H9 (cell line): ENCODE results near the gene RALGAPA2. TPM values are rescaled to one million over a fixed set of nuclear protein-coding genes. Genes with fewer than 3 reads are reported as not detected.
A peak's percentile ranks its signal among the peaks of the same experiment; 100 is the strongest.

Experiments used
- DNase-seq: peaks from one replicate; pipeline ENCODE4 v3.0.0-alpha.2; 2017
- H2AFZ ChIP-seq: one replicate; pipeline ENCODE4 v1.6.1; 2013; ENCODE audit warnings: mild to moderate bottlenecking, low read length, control low read depth, moderate library complexity
- H2AK5ac ChIP-seq: 2 replicates; pipeline ENCODE4 v1.6.1; 2013; ENCODE audit warnings: low read length, control low read depth, mixed read lengths; ENCODE audit not compliant: insufficient read length
- H2BK120ac ChIP-seq: one replicate; pipeline ENCODE4 v1.6.1; 2013; ENCODE audit warnings: low read depth, mild to moderate bottlenecking, low read length, control low read depth, inconsistent platforms; ENCODE audit not compliant: poor library complexity, severe bottlenecking
- H2BK12ac ChIP-seq: 2 replicates; pipeline ENCODE4 v1.6.1; 2013; ENCODE audit warnings: low read length, control low read depth, mixed read lengths, low read depth; ENCODE audit not compliant: insufficient read length
- H2BK15ac ChIP-seq: 2 replicates; pipeline ENCODE4 v1.6.1; 2013; ENCODE audit warnings: low read depth, low read length, control low read depth
- H2BK20ac ChIP-seq: one replicate; pipeline ENCODE4 v1.6.1; 2013; ENCODE audit warnings: low read depth, mild to moderate bottlenecking, low read length, control low read depth, inconsistent platforms; ENCODE audit not compliant: poor library complexity, severe bottlenecking
- H2BK5ac ChIP-seq: 2 replicates; pipeline ENCODE4 v1.6.1; 2013; ENCODE audit warnings: low read length, control low read depth, mixed read lengths; ENCODE audit not compliant: insufficient read length
- H3K14ac ChIP-seq: 2 replicates; pipeline ENCODE4 v1.6.1; 2013; ENCODE audit warnings: low read length, control low read depth; ENCODE audit not compliant: insufficient read depth
- H3K18ac ChIP-seq: 2 replicates; pipeline ENCODE4 v1.6.1; 2013; ENCODE audit warnings: low read depth, mild to moderate bottlenecking, mixed read lengths, low read length, control low read depth; ENCODE audit not compliant: insufficient read length
- H3K23ac ChIP-seq: 2 replicates; pipeline ENCODE4 v1.6.1; 2013; ENCODE audit warnings: low read length, control low read depth, mixed read lengths, low read depth; ENCODE audit not compliant: insufficient read length
- H3K23me2 ChIP-seq: 2 replicates; pipeline ENCODE4 v1.6.1; 2013; ENCODE audit warnings: low read depth, mild to moderate bottlenecking, mixed read lengths, low read length, control low read depth; ENCODE audit not compliant: insufficient read length, poor library complexity, severe bottlenecking
- H3K27ac ChIP-seq: 2 replicates; pipeline ENCODE4 v1.5.1; 2013; ENCODE audit warnings: low read length, control low read depth, mixed read lengths, low read depth; ENCODE audit not compliant: insufficient read length
- H3K27me3 ChIP-seq: 2 replicates; pipeline ENCODE4 v1.6.1; 2013; ENCODE audit warnings: low read length, control low read depth, inconsistent platforms; ENCODE audit not compliant: insufficient read depth
- H3K4ac ChIP-seq: 2 replicates; pipeline ENCODE4 v1.6.1; 2013; ENCODE audit warnings: low read depth, mild to moderate bottlenecking, control low read depth, inconsistent platforms, low read length, moderate library complexity
- H3K4me1 ChIP-seq: 2 replicates; pipeline ENCODE4 v1.6.1; 2013; ENCODE audit warnings: low read length, control low read depth, inconsistent platforms; ENCODE audit not compliant: insufficient read depth
- H3K4me2 ChIP-seq: 2 replicates; pipeline ENCODE4 v1.6.1; 2013; ENCODE audit warnings: low read length, control low read depth, mixed read lengths; ENCODE audit not compliant: insufficient read length, insufficient read depth
- H3K56ac ChIP-seq: 2 replicates; pipeline ENCODE4 v1.6.1; 2013; ENCODE audit warnings: low read depth, mild to moderate bottlenecking, mixed read lengths, low read length, control low read depth; ENCODE audit not compliant: insufficient read length
- H3K79me1 ChIP-seq: 2 replicates; pipeline ENCODE4 v1.6.1; 2013; ENCODE audit warnings: low read depth, mild to moderate bottlenecking, moderate library complexity, low read length, control low read depth, inconsistent platforms; ENCODE audit not compliant: insufficient read depth, poor library complexity, severe bottlenecking
- H3K79me2 ChIP-seq: 2 replicates; pipeline ENCODE4 v1.6.1; 2013; ENCODE audit warnings: low read length, control low read depth, inconsistent platforms; ENCODE audit not compliant: insufficient read depth
- H3K9ac ChIP-seq: 2 replicates; pipeline ENCODE4 v1.6.1; 2013; ENCODE audit warnings: low read length, control low read depth, mixed read lengths; ENCODE audit not compliant: insufficient read length; ENCODE audit errors: extremely low read depth
- H3K9me3 ChIP-seq: one replicate; pipeline ENCODE4 v1.6.1; 2013; ENCODE audit warnings: low read depth, low read length, inconsistent platforms; ENCODE audit not compliant: control insufficient read depth
- H3T11ph ChIP-seq: one replicate; pipeline ENCODE4 v1.6.1; 2013; ENCODE audit warnings: mild to moderate bottlenecking, low read length, control low read depth, inconsistent platforms
- H4K20me1 ChIP-seq: one replicate; pipeline ENCODE4 v1.6.1; 2013; ENCODE audit not compliant: control insufficient read depth, insufficient read length, insufficient read depth
- H4K5ac ChIP-seq: 2 replicates; pipeline ENCODE4 v1.6.1; 2013; ENCODE audit warnings: low read depth, mild to moderate bottlenecking, mixed read lengths, low read length, control low read depth; ENCODE audit not compliant: insufficient read length
- H4K8ac ChIP-seq: replicated peaks from 2 replicates; pipeline ENCODE4 v1.6.1; 2013; ENCODE audit warnings: low read length, control low read depth, mixed read lengths, low read depth; ENCODE audit not compliant: insufficient read length
- H4K91ac ChIP-seq: 2 replicates; pipeline ENCODE4 v1.6.1; 2013; ENCODE audit warnings: low read depth, mild to moderate bottlenecking, moderate library complexity, mixed read lengths, low read length, control low read depth; ENCODE audit not compliant: insufficient read length
- H3K27ac Mint-ChIP-seq, 3 experiments: 2 replicates in 2 of 3; 3 replicates in 1 of 3; pipeline ENCODE4 v1.8.0; 2020 to 2021; ENCODE audit warnings: mixed read lengths in 3 of 3, mild to moderate bottlenecking in 1 of 3, moderate library complexity in 1 of 3
- H3K27me3 Mint-ChIP-seq: 2 replicates; pipeline ENCODE4 v1.8.0; 2021; ENCODE audit warnings: low read depth, mild to moderate bottlenecking, moderate library complexity, mixed read lengths
- H3K36me3 Mint-ChIP-seq, 3 experiments: 2 replicates in 2 of 3; 3 replicates in 1 of 3; pipeline ENCODE4 v1.8.0; 2020 to 2021; ENCODE audit warnings: low read depth in 3 of 3, mixed read lengths in 3 of 3; ENCODE audit not compliant: insufficient read depth in 1 of 3
- H3K4me1 Mint-ChIP-seq, 2 experiments: 2 replicates each; pipeline ENCODE4 v1.8.0; 2020; ENCODE audit warnings: mixed read lengths in 2 of 2
- H3K4me3 Mint-ChIP-seq, 2 experiments: 2 replicates in 1 of 2; 3 replicates in 1 of 2; pipeline ENCODE4 v1.8.0; 2020 to 2021; ENCODE audit warnings: mild to moderate bottlenecking in 2 of 2, mixed read lengths in 2 of 2, moderate library complexity in 1 of 2
- H3K9me3 Mint-ChIP-seq, 2 experiments: 2 replicates in 1 of 2; 3 replicates in 1 of 2; pipeline ENCODE4 v1.8.0; 2020; ENCODE audit warnings: mild to moderate bottlenecking in 2 of 2, mixed read lengths in 2 of 2, moderate library complexity in 1 of 2
- WGBS: extraction: QIAGEN DNeasy Blood & Tissue Kit; methylation state at CpG from one replicate; pipeline ENCODE4 v1.1.7; 2013; ENCODE audit warnings: missing lambda C conversion rate, low lambda C conversion rate, mixed read lengths; ENCODE audit not compliant: insufficient read length; ENCODE audit errors: extremely low coverage; 5-methylcytosine and 5-hydroxymethylcytosine counted together
- total RNA-seq: library from RNA; stranded (reverse); gene quantifications from 2 replicates; pipeline ENCODE4 v1.2.1, GENCODE V29; 2021
- TF ChIP-seq, protein P1 (sequence below): fragments of 200-600 bp; sonication (generic); conservative IDR thresholded peaks from 3 replicates; pipeline ENCODE4 v1.8.0; 2021; ENCODE audit warnings: antibody characterized with exemption, mild to moderate bottlenecking

Gene RALGAPA2
- total RNA-seq, 1 experiment from 2014 or later: 16.6 TPM

DNA sequence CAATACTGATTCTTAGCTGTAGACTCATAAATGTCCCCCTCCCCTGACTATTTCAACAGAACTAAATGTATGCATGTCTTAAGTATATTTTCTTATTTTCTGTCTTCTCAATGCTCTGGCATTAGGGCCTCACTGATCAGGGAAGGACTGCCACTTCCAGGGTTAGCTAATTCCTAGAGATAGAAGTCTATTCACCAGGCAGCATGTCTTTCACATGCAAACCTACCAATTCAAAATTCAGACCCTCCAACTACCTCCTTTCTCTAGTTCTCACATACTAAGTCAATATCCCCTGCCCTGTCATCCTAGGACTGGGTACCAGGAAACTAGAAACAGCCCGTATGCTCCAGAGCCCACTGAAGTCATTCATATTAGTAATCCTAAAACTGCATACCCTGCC lies 132.3 kb downstream of the RALGAPA2 start:
- no peak overlapping the region for H3K27ac ChIP-seq
- H2BK5ac ChIP-seq: no peak overlapping the region
- Mint-ChIP-seq H3K9me3 (no peaks in the 10 kb centered on the region), H3K27me3 (no peaks in the 10 kb centered on the region), H3K4me1 (peaks cover 11% of the 10 kb centered on the region in 2 experiments), H3K27ac (peak overlapping the region in 1 of 3 experiments; percentile 81; a peak in 2 of 7 replicates), H3K4me3 (no peak overlapping the region), H3K36me3 (peaks cover 5 to 18% (median 10%) of the 10 kb centered on the region in 3 experiments; a peak in 5 of 7 replicates)
- H3K23me2 ChIP-seq: no peaks in the 10 kb centered on the region
- H3K23ac ChIP-seq: no peak overlapping the region
- H2BK15ac ChIP-seq: no peak overlapping the region
- no peaks in the 10 kb centered on the region for H3K79me2 ChIP-seq
- H2BK120ac ChIP-seq: no peak overlapping the region
- H3K4me1 ChIP-seq: no peaks in the 10 kb centered on the region
- H3K56ac ChIP-seq: no peak overlapping the region
- TF ChIP-seq, protein P1, sequence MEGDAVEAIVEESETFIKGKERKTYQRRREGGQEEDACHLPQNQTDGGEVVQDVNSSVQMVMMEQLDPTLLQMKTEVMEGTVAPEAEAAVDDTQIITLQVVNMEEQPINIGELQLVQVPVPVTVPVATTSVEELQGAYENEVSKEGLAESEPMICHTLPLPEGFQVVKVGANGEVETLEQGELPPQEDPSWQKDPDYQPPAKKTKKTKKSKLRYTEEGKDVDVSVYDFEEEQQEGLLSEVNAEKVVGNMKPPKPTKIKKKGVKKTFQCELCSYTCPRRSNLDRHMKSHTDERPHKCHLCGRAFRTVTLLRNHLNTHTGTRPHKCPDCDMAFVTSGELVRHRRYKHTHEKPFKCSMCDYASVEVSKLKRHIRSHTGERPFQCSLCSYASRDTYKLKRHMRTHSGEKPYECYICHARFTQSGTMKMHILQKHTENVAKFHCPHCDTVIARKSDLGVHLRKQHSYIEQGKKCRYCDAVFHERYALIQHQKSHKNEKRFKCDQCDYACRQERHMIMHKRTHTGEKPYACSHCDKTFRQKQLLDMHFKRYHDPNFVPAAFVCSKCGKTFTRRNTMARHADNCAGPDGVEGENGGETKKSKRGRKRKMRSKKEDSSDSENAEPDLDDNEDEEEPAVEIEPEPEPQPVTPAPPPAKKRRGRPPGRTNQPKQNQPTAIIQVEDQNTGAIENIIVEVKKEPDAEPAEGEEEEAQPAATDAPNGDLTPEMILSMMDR: no peak
- no peak overlapping the region for H2BK12ac ChIP-seq
- H4K20me1 ChIP-seq: no peaks in the 10 kb centered on the region
- no peaks in the 10 kb centered on the region for H3K9me3 ChIP-seq
- H2BK20ac ChIP-seq: no peak overlapping the region
- H3K4ac ChIP-seq: no peak overlapping the region
- no peak overlapping the region for H3T11ph ChIP-seq
- H3K4me2 ChIP-seq: no peak overlapping the region
- no peaks in the 10 kb centered on the region for H3K79me1 ChIP-seq
- no peak overlapping the region for H4K5ac ChIP-seq
- no peak for DNase-seq
- H3K14ac ChIP-seq: no peak overlapping the region
- H3K27me3 ChIP-seq: no peaks in the 10 kb centered on the region
- no peak overlapping the region for H2AK5ac ChIP-seq
- no peak overlapping the region for H3K18ac ChIP-seq
- no CpG with 5 or more reads among the region's 1 CpG for WGBS
- H2AFZ ChIP-seq: no peak overlapping the region
- no peak overlapping the region for H3K9ac ChIP-seq
- H4K8ac ChIP-seq: no peak overlapping the region
- no peak overlapping the region for H4K91ac ChIP-seq
